ENCODE results near the gene LRRC32. TPM values are rescaled to one million over a fixed set of nuclear protein-coding genes. Genes with fewer than 3 reads are reported as not detected.

Gene LRRC32
- total and polyA plus RNA-seq, 2 of the 4 experiments (the other 2 are of a cell fraction): 5.2 to 13.7 TPM

DNA sequence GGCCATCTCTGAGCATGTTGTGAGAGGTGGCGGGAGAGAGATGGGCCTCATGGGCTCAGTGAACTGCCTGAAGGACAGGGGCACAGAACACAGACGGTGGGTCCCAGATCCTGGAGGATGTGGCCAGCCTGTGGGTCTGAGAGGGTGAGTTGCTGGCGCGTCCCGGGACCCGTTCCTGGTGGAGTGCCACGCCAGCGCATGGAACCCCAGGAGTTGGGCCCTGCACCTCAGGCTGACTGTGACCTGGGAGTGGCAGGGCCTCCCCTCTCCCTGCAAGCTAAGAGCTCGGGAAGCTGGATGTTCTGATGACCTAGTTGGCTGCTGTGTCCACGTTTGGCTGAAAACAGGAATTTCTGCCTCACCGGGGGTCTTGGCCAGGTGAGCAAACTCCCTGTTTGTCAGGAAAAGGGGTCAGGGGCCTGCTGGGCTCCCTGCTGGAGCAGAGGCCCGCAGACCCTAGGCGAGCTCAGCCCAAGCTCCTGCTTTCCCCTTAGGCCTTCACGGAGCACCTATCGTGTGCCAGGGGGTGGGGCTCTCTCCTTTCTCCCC, 15.0 kb downstream of the LRRC32 start:
- peak overlapping the region; percentile 95 for H3K18ac ChIP-seq (ENCODE audit: low read depth, low read length)
- H3K9me1 ChIP-seq (ENCODE audit: insufficient read depth, low read length): peaks cover 28% of the 10 kb centered on the region
- no peak for DNase-seq
- H3K4me3 ChIP-seq (ENCODE audit: insufficient read depth, low read depth, low read length): no peak overlapping the region
- no peaks in the 10 kb centered on the region for H4K20me1 ChIP-seq (ENCODE audit: insufficient read depth, low read length)
- H2BK15ac ChIP-seq (ENCODE audit: low read depth, low read length): peak overlapping the region; percentile 82; the same call in 2 of the 3 replicates
- peak overlapping the region; percentile 95 for H3K4ac ChIP-seq (ENCODE audit: low read depth, low read length)
- H3K36me3 ChIP-seq (ENCODE audit: control insufficient read depth, insufficient read depth, low read length): peaks cover 6% of the 10 kb centered on the region; the same call in 1 of the 2 replicates
- H4K91ac ChIP-seq (ENCODE audit: insufficient read depth, low read depth, low read length): peak overlapping the region; percentile 93
- WGBS, 2 experiments (ENCODE audit: extremely low coverage in 2 of 2, insufficient read length in 1 of 2): 89% methylated on average over 6 of the region's 15 CpGs; no CpG with 5 or more reads in 1 of the 2 experiments
- H3K79me1 ChIP-seq (ENCODE audit: low read depth in 1 of 2, low read length in 2 of 2): no peaks in the 10 kb centered on the region
- H3K4me2 ChIP-seq (ENCODE audit: low read depth, low read length): no peak overlapping the region
- intact Hi-C loops (cut with micrococcal nuclease): no loop called here
- H3K4me1 ChIP-seq (ENCODE audit: control insufficient read depth, insufficient read depth, low read length): peaks cover 36% of the 10 kb centered on the region
- in situ Hi-C loops (cut with MboI; ENCODE audit: low sequenced_read_pairs): no loop called here
- H2AK5ac ChIP-seq (ENCODE audit: low read depth, low read length): peak overlapping the region; percentile 96
- TF ChIP-seq NFE2L2 (IDR thresholded peaks at IDR 0.05; ENCODE audit: low read depth, low read length) (no peak), CHD1 (IDR thresholded peaks at IDR 0.05; ENCODE audit: low read depth, low read length) (no peak), MXI1 (IDR thresholded peaks at IDR 0.05; ENCODE audit: borderline replicate concordance, low read depth, low read length) (no peak), MAFK (IDR thresholded peaks at IDR 0.05; ENCODE audit: low read depth, low read length) (no peak), RAD21 (IDR thresholded peaks at IDR 0.05; ENCODE audit: low read length) (no peak), MAZ (IDR thresholded peaks at IDR 0.05; ENCODE audit: borderline replicate concordance, low read depth, low read length) (no peak), POLR2A (IDR thresholded peaks at IDR 0.05; ENCODE audit: low read depth, low read length) (no peak), RCOR1 (IDR thresholded peaks at IDR 0.05; ENCODE audit: insufficient replicate concordance, low read length) (no peak), BHLHE40 (IDR thresholded peaks at IDR 0.05; ENCODE audit: low read depth, low read length) (no peak), SMC3 (IDR thresholded peaks at IDR 0.05; ENCODE audit: low read depth, low read length) (no peak), RFX5 (IDR thresholded peaks at IDR 0.05; ENCODE audit: low read depth, low read length) (no peak), FOS (IDR thresholded peaks at IDR 0.05; ENCODE audit: low read depth, low read length) (no peak)
- TF ChIP-seq, protein P1, sequence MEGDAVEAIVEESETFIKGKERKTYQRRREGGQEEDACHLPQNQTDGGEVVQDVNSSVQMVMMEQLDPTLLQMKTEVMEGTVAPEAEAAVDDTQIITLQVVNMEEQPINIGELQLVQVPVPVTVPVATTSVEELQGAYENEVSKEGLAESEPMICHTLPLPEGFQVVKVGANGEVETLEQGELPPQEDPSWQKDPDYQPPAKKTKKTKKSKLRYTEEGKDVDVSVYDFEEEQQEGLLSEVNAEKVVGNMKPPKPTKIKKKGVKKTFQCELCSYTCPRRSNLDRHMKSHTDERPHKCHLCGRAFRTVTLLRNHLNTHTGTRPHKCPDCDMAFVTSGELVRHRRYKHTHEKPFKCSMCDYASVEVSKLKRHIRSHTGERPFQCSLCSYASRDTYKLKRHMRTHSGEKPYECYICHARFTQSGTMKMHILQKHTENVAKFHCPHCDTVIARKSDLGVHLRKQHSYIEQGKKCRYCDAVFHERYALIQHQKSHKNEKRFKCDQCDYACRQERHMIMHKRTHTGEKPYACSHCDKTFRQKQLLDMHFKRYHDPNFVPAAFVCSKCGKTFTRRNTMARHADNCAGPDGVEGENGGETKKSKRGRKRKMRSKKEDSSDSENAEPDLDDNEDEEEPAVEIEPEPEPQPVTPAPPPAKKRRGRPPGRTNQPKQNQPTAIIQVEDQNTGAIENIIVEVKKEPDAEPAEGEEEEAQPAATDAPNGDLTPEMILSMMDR (conservative IDR thresholded peaks at IDR 0.05; ENCODE audit: low read depth, low read length): no peak
- TF ChIP-seq, protein P2, sequence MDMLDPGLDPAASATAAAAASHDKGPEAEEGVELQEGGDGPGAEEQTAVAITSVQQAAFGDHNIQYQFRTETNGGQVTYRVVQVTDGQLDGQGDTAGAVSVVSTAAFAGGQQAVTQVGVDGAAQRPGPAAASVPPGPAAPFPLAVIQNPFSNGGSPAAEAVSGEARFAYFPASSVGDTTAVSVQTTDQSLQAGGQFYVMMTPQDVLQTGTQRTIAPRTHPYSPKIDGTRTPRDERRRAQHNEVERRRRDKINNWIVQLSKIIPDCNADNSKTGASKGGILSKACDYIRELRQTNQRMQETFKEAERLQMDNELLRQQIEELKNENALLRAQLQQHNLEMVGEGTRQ (IDR thresholded peaks at IDR 0.05; ENCODE audit: low read depth, low read length): no peak
- TF ChIP-seq, protein P3, sequence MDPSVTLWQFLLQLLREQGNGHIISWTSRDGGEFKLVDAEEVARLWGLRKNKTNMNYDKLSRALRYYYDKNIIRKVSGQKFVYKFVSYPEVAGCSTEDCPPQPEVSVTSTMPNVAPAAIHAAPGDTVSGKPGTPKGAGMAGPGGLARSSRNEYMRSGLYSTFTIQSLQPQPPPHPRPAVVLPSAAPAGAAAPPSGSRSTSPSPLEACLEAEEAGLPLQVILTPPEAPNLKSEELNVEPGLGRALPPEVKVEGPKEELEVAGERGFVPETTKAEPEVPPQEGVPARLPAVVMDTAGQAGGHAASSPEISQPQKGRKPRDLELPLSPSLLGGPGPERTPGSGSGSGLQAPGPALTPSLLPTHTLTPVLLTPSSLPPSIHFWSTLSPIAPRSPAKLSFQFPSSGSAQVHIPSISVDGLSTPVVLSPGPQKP (IDR thresholded peaks at IDR 0.05; ENCODE audit: borderline replicate concordance, low read depth, low read length): no peak
- H2BK20ac ChIP-seq (ENCODE audit: low read depth, low read length): peak overlapping the region; percentile 96
- no peak overlapping the region for H2AFZ ChIP-seq (replicated peaks; ENCODE audit: low read length, poor library complexity)
- no peaks in the 10 kb centered on the region for H3K9me3 ChIP-seq (ENCODE audit: control insufficient read depth, insufficient read depth, low read length)
- H2BK5ac ChIP-seq (ENCODE audit: low read depth, low read length, poor library complexity, severe bottlenecking): peak overlapping the region; percentile 73
- no TSS peak for BruUV-seq (replicated peaks)
- 0 out of 2 replicates have a peak overlapping the region, but pooled peaks have one; percentile 91 for H3K23ac ChIP-seq (ENCODE audit: low read depth, low read length)
- H3K9ac ChIP-seq (ENCODE audit: low read depth, low read length): peak overlapping the region; percentile 63; the same call in 1 of the 2 replicates
- H2AK9ac ChIP-seq (replicated peaks; ENCODE audit: low read depth, low read length, poor library complexity): peak overlapping the region; percentile 89
- H3K56ac ChIP-seq (ENCODE audit: extremely low read depth, insufficient read depth, low read length): no peak overlapping the region
- H4K5ac ChIP-seq (ENCODE audit: low read depth, low read length): peak overlapping the region; percentile 97
- peak overlapping the region; percentile 94; the same call in 1 of the 2 replicates for H3K27ac ChIP-seq (ENCODE audit: insufficient read depth, low read length)
- H3K27me3 ChIP-seq (ENCODE audit: control insufficient read depth, insufficient read depth, low read length): no peaks in the 10 kb centered on the region
- ATAC-seq (ENCODE audit: low read depth): no peak
- dilution Hi-C loops (cut with HindIII; ENCODE audit: low sequenced_read_pairs, unreplicated experiment): no loop called here
- H4K8ac ChIP-seq (ENCODE audit: low read depth in 2 of 2, low read length in 2 of 2): peak overlapping the region; percentile 51 to 98; a peak in 2 of 4 replicates
- POLR2A ChIA-PET (ENCODE audit: unreplicated experiment): no interaction called here
- H2BK120ac ChIP-seq (ENCODE audit: low read depth, low read length): peak overlapping the region; percentile 98
- 0 out of 2 replicates have a peak overlapping the region, but pooled peaks have one; percentile 90 for H3K14ac ChIP-seq (replicated peaks; ENCODE audit: low read depth, low read length)
- CTCF ChIA-PET: no interaction called here

Data from IMR-90 (cell line).